HG02840 (cell line): ENCODE results near the gene NUP62.

Experiments
- ATAC-seq: cut with Tn5 transposase; IDR thresholded peaks from one replicate; pipeline ENCODE4 v1.9.1; 2021; ENCODE audit warnings: mild to moderate bottlenecking, moderate library complexity, moderate number of reproducible peaks; ENCODE audit not compliant: unreplicated experiment, low FRiP score

NUP62 gene

DNA sequence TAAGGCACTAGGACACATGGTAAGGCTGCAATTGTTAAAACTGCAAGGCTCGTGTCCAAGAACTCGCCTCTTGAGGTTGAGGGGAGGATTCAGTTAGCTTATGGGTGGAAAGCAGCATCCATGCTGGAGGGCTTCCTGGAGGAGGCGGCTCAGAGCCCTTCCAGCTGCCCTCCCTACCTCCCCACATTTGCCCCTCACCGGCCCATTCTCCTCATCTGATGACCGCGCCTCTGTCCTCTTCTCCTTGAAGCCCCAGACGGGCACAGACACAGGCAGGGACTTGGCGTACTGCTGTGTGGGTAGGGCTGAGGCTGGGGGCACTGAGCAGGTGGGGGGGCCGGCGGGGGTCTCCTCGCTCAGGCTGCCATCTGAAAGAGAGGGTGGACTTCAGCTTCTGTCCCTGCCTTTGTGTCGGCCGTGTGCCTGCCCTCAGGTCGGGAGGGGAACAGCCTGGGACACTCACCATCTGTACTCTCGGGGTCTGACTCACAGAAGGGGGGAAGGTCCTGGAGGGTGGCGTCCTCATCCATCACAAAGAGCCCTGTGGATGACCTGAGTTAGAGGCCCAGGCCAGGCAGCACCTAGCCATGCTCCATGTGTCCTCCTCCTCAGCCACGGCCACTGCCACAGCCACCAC lies 57.8 kb downstream of the NUP62 start:
- ATAC-seq, result no peak

DNA sequence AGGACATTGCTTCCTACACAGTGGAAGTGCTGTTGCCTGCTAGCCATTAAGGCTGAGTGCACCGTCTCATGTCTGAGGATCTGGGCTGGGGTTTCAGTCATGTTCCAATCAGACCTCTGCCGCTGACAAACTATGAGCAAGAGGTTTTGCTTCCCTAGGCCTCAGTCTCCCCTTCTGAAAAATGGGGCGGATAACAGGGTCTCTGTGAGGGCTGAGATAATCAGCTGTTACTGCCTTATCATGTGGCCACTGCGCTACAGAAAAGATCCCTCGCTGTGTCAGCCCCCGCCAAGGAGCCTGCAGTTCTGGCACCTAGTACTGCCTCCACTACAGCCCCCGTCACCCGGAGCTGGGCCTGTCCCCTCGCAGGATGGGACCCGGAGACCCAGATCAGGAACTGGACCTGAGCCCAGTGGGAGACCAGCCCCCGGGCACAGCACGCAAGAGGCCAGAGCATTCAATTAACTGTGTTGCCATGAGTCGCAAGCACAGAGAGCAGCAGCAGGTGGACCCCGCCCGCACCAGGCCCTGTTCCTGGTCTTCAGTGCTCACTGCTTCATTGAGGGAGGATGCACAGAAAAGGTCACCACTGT lies 58.9 kb downstream of the NUP62 start:
- ATAC-seq, result no peak

DNA sequence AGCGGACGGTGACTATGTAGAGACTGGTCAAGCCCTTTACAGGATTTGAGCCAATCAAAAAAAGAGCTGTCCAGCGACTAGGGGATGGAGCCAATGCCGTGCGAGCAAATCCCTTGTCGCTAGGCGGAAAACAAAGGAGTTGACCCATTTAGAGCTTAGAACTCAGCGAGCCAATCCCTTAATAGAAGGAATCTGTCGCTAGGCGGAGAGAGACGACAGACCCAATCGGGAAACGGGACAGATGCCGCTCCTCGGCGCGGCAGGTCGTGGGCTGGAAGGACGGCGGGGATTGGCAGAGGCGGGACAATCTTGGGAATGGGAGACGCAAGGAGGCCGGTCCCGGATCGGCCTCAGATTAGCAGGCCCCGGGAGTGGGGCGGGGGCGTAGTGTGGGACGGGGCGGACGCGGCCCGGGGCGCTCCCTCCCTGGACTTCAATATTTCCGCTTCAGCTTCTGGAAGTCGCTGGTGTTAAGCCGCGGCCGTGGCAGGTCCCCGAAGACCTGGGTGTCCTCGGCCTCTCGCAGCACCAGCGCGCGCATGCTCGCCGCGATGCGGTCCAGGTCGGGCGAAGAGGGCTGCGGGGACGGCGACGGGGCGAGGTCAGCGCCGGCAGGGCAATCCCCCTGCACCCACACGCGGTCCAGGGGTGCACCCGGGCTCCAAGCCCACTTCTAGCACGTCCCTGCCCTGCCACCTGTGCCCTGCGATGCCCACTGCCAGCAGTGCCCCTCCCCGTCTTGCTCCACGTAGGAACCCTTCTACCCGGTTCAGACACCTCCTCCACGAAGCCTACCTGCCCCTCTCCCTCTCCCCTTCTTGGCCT lies 59.6 kb downstream of the NUP62 start:
- peak; percentile 64 for ATAC-seq

DNA sequence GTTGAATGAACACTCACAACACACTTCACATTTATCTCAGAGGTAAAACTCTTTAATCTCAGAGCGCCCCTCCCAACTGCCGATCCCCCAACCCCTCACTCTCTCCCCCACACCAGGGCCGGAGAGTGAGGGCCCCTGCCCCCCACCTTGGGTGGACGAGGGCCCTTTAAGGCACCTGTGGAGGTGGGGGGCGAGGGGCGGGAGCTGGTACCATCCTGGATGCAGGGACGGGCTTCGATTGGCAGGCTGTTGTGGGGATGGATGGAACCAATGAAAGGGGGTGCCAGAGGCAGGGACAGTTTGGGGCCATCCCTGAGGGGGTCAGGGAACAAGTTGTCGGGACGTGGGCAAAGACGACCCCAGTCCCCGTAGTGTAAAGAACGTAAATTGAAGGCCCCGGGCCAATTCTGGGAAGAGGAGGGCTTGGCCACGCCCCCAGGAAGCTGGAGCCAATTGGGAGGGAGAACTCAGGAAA lies 60.3 kb downstream of the NUP62 start:
- ATAC-seq, result no peak

DNA sequence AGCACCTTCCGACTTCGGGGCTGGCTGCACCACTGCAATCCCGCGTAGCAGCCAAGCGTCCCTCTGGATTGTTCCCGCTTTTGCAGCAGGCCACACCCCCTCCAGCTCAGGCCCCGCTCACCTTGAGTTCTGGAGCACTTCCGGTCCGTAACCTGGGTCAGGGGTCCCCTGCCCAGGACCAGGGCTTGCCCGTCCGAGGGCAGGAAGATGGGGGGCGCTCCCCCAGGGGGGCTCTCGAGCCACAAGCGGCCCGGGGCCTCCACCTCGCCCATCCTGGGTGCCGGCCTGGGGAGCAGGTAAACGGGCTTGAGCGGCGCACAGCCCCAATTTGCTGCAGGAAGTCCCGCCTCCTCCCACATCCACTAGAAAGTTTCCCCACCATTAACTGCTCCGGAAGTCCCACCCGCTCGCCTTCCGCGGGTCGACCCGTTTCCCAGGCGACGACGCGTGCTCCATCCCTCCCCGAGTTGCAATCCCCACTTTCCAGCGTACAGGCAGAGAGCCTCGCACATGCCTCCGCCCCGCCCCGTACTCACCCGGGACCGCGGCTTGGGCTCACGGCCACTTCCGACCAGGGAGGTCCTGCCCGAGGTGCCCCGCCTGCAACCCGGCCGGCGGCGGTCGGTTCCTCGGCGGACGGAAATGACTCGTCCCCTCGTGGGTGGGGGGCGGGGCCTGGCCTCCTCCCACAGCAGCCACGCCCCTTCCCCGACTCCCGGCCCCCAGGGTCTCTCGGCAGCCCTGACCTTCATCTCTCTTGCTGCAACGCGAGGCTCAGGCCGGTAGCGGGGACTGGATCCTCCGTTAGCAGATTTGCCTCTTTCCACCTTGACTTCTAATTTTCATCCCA lies 62.1 kb downstream of the NUP62 start, which contains the start of gene PNKP:
TSS of gene PNKP (minus strand) at position 644 of the 850 bp plus-strand sequence. CDS start at position 272, 372 bp downstream.
- ATAC-seq, result peak; percentile 46

DNA sequence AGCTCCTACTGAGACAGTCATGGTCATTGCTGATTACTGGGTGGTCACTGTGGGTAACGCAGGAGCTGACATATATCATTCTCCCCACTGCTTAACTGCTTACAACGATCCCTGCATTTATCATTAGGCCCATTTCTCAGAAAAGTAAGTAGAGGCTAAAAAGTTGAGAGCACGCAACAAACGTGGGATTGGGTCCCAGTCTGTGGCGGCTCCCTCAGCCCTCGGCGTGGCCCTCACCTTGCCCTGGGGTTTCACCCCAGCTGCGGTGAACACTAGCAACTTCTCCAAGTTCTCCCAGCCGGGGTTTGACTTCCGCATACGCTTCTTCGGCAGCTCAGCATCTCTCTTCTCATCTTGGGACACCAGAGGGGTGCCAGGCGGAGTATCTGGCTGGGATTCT lies 64.4 kb downstream of the NUP62 start:
- no peak for ATAC-seq

DNA sequence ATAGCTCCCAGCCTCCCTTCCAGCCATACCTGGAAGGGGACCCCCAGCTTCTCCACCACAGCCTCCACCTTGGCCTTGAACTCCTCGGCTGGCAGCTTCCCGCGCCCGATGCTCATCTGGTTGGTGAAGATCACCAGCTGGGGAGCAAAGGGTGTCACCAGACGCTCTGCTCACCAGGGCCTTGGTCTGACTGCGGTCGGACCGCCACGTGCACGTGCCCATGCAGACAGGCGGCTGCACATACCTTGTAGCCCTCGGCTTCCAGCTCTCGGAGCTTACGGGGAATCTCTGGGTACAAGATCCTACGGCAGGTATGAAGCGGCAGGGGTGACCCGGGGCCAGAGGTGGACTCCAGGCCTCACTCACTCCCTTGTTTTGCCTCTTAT lies 65.4 kb downstream of the NUP62 start:
- no peak for ATAC-seq

DNA sequence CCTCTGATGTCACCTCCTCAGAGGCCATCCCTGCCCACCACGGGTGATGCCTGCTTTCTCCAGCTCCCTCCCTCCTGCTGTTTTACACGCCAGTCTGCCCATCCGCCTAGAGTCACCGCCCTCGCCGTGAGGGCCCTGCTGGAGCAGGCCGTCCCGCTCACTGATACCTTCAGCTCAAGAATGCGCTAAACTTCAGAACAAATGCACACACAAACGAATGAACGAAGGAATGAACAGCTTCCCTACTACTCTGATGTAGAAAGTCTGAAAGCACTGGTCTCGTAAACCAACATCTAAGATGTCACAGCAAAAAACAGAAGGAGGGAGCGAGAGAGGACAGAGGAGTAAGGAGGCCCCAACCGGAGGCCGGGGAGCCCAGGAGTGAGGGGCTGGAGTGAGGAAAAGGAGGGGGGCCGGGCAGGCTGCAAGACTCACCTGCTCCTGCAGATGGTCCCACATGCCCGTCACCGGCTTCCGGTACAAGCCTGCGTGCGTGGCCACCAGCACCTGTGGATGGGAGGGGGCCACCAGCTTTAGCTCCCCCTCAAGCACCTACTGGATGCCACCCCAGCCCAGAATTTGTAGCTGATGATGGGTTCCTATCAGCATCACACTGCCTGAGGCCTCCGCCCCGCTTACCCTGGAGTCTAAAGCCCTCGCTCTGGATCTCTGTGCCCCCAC lies 65.9 kb downstream of the NUP62 start:
- no peak for ATAC-seq

DNA sequence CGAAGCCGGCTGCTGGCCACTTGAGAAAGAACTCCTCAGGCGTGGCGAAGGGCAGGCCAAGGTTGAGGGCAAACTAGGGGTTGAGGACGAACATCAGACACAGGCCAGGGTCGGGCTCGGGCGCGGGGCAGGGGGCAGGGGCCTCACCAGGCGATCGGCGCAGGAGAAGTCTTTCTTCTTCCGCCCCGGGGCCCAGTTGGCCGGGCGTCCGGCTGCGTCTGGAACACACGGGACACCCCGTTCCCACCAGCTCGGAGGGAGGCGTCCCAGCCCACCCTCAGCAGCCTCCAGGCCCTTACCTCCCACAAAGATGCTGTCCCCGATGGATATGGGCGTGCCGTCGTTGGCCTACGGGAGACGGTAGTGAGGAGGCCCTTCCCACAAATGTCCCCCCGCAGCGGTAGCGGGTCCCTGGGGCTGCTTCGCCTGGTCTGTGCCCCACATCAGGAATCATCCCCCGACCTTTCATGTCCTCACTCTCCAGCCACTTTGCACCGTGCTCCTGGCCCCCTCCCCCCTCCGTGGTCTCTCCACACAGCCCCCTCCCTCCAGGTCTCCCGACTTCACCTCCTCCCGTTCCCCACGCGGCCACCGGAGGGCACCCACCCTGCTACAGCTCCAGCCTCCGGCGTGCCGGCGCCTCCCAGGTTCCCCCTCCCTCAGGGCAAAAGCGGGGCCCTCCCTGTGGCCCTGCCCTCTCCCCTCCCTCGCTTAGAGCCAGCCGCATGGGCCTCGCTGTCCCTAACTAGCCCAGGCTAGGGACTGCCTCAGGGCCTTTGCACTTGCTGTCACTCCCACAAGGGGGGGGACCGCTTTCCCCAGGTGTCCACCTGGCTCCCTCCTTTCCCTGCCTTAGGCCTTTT lies 66.7 kb downstream of the NUP62 start:
- ATAC-seq, result no peak

DNA sequence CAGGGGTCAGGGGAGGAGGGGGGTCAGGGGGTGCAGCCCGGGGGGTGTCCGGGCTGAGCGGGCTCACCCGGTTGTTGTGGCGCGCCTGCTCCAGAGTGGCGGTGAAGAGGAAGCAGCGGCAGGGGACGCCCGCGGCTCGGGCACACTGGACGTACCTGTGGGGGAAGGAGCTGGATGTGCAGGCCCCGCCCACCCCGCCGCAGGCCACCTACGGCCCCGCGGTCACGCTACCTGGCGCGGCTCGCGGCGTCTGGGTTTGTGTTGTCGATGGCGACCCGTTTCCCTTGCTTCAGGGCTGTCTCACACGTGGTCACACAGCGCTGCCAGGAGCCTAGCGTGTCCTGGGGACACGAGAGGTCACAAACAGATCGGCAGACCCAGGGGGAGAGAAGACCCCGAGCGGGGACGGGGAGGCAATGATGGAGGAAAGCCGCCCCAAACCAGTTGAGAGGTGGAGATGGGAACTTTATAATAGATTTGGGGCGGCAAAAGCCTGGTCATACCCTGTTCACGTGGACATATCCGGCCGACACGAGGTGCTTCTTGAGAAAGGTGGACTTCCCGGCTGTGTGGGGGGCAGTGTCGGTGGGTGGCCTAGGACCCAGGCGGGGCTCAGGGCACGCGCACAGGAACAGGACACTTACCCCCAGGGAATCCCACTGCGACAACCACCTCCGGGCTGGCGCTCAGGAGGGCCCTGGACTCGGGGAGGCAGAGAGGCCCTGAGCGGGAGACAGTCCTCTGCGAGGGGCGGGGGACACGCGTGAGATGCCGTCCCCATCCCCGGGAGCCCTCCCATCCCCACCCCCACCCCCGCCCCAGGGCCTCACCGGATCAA lies 67.5 kb downstream of the NUP62 start:
- ATAC-seq, result no peak

DNA sequence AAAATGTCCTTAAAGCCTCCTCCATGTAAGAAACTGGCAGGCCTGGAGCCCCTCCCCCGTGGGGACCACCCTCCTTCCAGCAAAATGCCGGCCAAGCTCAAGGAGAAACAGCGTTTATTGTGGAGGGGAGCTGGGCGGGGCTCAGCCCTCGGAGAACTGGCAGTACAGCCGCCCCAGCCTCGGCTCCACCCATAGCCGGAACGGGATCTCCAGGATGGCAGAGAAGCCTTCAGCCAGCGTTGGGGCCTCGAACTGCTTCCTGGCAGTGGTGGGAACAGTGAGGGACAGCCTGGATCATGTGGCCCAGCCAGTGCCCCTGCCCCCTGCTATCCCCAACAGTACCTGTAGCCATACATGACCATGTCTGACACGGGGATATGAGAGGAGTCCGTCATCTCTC lies 68.2 kb downstream of the NUP62 start:
- no peak for ATAC-seq

DNA sequence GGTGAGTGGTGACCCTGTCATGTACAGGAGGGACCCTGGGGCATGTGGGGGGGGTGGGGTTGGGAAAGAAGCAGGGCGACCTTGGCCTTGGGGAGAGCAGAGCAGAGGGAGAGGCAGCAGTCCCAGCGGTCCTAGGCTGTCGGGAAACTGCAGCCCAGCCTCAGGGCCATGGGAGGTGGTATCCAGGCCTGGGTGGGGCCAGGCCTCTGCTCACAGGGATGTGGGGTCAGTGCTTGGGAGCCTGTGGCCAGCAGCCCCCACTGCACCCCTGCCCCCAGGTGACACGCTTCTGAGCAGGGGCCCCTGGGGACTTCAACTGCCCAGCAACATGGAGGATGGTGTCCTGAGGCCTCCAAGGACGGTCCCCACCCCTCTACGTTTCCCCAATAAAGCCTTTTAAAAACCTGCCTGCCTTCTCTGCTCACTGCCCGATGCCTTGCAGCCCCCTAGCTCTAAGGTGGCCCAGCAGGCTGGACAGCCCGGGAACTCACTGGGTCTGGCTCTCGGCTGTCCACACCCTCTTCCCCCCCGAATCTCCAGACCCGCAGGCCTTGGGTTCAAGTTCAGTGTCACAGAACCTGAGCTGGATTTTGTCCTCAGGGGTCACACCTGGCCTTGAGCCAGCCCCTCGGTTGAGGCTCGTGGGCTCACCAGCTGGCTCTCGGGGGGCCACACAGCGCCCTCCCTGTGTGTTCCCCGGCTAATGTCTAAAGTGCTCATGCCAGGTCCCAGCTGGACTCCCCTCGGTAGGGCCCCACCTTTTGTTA lies 68.8 kb downstream of the NUP62 start:
- ATAC-seq, result no peak

DNA sequence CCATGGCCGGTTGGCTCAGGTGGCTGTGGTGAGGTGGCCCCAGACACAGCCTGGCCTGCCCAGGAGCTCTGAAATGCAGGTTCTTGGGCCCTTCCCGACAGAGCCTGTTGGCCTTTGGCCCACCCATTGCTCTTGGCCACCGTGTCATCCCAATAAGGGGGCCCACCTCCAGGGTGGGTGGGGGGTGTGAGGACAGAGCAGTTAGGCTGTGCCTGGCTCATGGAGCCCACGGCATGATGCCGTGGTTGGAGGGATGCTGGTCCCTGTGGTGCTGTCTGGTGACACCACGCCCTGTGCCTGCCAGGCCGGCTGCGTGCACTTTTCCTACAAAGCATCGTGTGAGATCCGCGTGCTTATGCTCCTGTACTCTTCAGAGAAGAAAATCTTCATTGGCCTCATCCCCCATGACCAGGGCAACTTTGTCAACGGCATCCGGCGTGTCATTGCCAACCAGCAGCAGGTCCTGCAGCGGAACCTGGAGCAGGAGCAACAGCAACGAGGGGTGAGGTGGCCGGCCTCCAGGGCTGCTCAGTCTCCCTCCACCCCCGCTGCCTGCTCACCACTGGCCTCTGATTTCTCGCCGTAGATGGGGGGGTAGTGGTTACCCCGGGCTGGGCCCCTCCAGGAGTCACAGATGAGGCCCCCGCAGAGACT lies 69.5 kb downstream of the NUP62 start:
- no peak for ATAC-seq

DNA sequence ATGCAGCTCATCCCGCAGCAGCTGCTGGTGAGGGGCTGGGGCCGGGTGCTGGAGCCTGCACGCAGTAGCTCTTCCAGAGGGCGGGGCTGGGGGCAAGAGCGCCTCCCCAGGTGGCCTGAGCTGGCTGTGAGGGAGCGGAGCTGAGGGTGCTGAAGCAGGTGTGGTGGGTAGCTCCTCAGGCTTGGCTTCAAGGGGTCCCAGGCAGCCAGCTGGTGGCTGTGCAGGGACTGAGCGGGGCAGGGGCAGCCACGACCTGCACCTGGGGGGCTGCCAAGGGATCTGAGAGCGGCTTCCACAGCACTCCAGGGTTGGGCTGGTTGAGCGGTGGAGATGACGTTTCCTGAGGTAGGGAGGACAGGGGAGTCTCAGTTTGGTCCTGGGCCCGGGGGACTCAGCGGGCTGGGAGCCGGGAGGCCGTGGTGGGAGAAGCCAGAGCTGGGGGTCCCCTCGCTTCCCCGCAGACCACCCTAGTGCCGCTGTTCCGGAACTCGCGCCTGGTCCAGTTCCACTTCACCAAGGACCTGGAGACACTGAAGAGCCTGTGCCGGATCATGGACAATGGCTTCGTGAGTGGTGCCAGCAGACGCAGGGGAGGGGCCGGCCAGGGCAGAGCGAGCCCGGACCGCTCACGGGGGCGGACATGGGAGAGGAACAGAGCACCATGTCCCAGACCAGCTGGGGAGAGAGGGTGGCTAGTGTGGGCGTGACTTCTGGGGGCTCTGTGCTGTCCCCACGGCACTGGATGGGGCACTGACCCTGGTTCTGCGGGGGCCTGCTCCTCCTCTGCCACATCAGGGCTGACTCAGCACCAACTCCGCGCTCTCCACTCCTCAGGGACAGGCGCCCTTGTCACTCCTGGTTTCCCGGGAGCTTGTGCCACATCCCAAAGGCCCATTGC lies 71.0 kb downstream of the NUP62 start:
- ATAC-seq, result no peak

DNA sequence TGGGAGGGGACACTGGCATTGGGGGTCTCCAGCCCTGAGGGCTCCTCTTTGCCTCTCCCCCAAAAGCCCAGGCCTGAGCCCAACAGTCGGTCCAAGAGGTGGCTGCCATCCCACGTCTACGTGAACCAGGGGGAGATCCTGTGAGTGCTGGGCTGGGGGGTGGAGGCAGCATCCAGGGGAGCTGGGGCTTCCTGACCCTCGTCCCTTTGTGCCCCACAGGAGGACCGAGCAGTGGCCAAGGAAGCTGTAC lies 71.5 kb downstream of the NUP62 start:
- no peak for ATAC-seq

DNA sequence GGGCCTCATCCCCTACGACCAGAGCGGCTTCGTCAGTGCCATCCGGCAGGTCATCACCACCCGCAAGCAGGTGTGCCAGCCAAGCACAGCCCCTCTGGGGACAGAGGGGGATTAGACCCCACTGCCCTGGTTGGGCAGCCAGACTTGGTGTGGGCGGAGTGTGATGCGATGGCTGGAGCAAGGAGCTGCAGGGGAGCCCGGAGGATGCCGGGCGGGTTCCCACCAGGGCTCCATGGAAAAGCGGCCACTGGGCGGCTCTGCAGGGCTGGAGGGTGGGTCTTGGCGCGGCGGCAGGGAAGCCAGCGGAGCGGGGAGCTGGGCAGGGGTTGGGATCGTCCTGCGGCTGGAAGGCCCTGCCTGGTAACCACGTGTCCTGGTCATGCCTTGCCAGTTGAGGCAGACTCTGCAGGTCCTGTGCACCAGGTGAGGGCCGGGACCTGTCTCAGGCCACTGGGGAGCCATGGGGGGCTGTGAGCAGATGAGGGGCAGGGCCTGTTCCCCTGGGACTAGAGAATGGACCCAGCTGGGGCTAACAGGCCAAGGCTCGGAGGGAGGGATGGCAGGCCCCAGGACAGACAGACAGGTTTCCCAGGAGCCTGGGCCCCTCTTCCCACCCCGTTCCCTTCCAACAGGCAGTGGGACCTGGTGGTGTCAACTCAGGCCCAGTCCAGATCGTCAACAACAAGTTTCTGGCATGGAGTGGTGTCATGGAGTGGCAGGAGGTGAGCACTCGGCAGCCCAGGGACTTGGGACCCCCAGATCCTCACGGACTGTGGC lies 72.1 kb downstream of the NUP62 start:
- ATAC-seq, result no peak
